Tibial nerve (tissue), 4 donors: Measurements from ENCODE around the gene EYA4.

Experiments used
- EP300 ChIP-seq, 2 donors: sonication (generic); formaldehyde crosslinking; IDR thresholded peaks; one replicate each; pipeline ENCODE4 v1.6.1; 2017; ENCODE audit warnings: antibody characterized with exemption in 2 of 2, mild to moderate bottlenecking in 1 of 2
- TF ChIP-seq, protein P1 (sequence below), 5 experiments: fragments of 200-600 bp in 3 of 5; fragments of 450-650 bp in 2 of 5; sonication (generic) in 3 of 5; IDR thresholded peaks; one replicate each; pipeline ENCODE4 v1.5.1; 2016 to 2019; ENCODE audit warnings: antibody characterized with exemption in 5 of 5, mild to moderate bottlenecking in 3 of 5, moderate library complexity in 2 of 5

DNA sequence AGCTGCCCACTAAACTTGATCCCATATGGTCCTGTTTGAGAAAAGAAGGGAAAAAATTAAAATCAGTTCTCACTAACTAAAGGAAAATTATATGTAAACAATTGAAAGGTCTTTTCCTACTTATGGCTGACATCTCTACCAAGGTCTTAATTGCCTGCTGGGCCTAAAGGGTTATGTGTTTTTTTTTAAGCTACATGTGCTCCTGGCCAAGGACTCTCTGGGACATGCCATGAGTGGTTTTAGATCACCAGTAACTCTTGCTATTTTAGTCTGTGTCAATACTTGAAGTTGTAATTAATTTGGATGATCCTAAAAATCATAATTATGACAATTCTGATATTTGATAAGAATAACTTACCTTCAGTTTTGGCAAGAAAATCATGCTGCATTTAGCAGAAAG lies 35.9 kb upstream of the EYA4 start:
- TF ChIP-seq, protein P1, sequence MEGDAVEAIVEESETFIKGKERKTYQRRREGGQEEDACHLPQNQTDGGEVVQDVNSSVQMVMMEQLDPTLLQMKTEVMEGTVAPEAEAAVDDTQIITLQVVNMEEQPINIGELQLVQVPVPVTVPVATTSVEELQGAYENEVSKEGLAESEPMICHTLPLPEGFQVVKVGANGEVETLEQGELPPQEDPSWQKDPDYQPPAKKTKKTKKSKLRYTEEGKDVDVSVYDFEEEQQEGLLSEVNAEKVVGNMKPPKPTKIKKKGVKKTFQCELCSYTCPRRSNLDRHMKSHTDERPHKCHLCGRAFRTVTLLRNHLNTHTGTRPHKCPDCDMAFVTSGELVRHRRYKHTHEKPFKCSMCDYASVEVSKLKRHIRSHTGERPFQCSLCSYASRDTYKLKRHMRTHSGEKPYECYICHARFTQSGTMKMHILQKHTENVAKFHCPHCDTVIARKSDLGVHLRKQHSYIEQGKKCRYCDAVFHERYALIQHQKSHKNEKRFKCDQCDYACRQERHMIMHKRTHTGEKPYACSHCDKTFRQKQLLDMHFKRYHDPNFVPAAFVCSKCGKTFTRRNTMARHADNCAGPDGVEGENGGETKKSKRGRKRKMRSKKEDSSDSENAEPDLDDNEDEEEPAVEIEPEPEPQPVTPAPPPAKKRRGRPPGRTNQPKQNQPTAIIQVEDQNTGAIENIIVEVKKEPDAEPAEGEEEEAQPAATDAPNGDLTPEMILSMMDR (IDR thresholded peaks at IDR 0.05), result no peak
- TF ChIP-seq EP300 (IDR thresholded peaks at IDR 0.05), result no peak
